Hippocampal formation (tissue), 2 donors: ENCODE measurements around the gene ZCCHC17.
"Not testable (repeated sequence)": the region's sequence is repeated elsewhere in the genome, so short reads cannot be mapped to it uniquely, and the experiment has no call there.

Experiments used
- DNase-seq, 2 donors: peaks; one replicate each; lab custom pipeline; 2025; lab: John Stamatoyannopoulos, UW

ZCCHC17 gene, protein sequence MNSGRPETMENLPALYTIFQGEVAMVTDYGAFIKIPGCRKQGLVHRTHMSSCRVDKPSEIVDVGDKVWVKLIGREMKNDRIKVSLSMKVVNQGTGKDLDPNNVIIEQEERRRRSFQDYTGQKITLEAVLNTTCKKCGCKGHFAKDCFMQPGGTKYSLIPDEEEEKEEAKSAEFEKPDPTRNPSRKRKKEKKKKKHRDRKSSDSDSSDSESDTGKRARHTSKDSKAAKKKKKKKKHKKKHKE

DNA sequence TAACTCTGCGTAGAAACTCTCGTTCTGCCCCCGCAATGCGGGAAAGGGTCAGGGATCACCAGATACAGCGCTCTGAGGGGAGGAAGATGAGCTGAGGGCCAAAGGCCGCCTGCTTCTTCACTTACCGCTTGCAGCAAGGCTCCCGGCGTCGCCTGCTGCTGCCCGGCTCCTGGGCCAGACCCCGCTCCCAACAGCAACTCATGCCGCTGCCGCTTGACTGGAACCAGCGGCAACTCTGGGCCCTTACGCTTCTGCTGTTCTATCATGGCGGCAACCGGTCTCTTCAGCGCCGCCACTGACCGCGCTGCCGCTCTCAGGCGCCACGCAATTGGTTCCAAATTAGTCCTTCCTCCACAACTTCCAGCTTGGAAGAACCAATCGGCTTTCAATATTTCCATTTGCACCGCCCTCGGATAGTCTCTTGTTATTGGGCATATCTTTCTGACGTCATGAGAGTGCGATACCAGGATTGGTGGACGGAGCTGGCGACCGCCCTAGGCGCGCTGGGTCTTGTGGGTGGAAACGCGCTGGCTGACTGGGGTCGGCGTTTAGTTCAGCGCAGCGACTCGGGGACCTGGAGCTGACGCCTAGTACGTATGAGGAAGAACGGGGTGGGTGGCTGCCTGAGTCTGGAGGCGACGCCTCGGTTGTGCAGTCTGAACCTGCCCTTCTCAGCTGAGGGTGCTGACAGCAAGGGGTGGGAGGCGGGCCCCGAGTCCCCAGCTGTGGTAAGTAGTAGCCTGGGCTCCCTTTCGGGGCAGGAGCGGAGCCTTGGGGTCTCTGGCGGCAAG lies at the start of gene ZCCHC17, which contains the start of gene SNRNP40:
Gene ZCCHC17, plus strand, starts transcription at position 547 of the 791 bp plus-strand sequence. CDS start 13,067 bp downstream, outside the sequence.
Gene SNRNP40, minus strand, starts transcription at position 303 of the 791 bp plus-strand sequence. Its CDS starts 37 bp downstream, at position 266.
- DNase-seq: peak; percentile 95 to 99

- no peak for DNase-seq
These were observed 48.6 kb upstream of the ZCCHC17 start for GRCh38 chr1:31248276-31248675.

DNA sequence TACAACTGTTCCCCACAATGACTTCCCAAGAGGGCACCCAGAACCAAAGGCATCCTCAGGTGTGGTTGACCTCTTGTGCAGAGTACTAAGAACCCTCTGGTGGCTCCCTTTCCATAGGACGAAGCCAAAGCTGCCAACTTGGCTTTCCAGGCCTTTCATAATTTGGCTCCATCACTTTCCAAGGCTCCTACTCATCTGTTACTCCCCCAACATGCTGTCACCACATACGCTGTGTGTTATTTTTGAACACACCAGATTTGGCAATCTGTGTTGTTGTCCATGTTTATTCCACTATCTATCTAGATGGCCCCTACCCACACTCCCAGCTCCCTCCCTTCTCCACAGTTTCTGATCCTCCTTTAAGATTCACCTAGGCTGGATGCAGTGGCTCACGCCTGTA lies 47.0 kb upstream of the ZCCHC17 start:
- DNase-seq: no peak

DNA sequence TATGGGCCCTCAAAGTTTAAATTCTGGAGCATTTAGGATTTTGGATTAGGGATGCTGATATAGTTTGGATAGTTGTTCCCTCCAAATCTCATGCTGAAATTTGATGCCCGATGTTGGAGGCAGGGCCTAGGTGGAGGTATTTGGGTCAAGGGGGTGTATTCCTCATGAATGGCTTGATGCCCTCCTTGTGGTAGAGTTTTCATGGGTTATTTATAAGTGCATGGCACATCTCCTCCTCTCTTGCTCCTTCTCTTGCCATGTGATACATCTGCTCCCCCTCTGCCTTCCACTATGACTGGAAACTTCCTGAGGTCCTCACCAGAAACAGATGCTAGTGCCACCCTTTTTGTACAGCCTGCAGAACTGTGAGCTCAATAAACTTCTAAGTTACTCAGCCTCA lies 39.6 kb upstream of the ZCCHC17 start:
- no peak for DNase-seq

DNA sequence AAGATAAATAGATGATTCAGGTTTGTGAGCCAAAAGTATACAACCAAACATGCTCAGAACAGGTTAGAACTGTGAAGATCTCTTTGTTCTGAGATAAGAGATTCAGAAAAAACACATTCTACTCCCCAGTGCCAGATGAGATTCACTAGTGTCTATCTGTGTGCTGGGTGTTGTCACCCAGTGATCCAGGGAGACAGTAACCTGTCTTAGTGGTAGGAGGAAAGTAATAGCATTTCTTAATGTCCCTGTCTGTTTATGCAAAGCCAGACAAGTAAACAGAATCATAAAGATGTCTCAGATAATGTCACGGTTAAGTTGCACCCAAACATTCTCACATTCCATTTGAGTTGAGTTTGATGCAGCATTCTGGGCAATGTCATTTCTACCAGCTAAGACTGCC lies 38.3 kb upstream of the ZCCHC17 start:
- DNase-seq: no peak

DNA sequence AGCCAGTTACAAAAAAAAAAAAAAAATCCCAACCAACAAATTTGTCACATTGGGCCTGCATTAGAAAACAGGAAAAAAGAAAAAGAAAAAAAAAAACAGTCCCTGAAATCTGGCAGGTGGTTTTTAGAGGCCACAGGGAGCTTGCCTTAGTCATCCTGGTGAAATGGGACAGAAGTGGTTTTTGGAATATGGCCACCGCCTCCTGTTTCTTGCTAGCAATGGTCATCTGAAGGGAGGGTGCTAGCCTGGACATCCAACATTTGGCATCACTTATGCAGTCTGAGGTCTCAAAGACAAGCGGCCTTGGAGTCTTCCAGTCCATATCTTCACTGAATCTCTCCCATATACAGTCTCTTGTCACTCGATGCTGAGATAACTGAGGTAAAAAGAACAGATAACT lies 37.1 kb upstream of the ZCCHC17 start:
- no peak for DNase-seq

GRCh38 chr1:31261916-31262315 lies 34.9 kb upstream of the ZCCHC17 start:
- DNase-seq: no peak

GRCh38 chr1:31262393-31262792 lies 34.4 kb upstream of the ZCCHC17 start:
- DNase-seq: not testable (repeated sequence)

DNA sequence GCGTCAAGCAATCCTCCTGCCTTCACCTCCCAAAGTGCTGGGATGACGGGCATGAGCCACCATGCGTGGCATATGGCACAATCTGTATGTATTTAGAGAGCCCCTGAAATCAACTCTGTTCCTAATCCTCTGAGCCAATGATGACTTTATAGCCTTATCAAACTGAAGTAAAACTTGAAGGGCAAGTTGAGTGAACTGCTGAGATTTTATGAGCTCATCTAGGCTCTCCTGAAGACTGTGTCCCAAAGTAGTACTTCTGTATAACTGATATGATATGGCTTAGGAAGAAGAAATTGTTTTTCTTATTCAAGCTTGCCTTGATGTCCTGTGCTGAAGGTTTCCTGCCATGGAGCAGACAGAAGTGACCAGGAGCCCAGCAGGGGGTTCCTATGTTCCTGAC lies 33.4 kb upstream of the ZCCHC17 start:
- DNase-seq: no peak

DNA sequence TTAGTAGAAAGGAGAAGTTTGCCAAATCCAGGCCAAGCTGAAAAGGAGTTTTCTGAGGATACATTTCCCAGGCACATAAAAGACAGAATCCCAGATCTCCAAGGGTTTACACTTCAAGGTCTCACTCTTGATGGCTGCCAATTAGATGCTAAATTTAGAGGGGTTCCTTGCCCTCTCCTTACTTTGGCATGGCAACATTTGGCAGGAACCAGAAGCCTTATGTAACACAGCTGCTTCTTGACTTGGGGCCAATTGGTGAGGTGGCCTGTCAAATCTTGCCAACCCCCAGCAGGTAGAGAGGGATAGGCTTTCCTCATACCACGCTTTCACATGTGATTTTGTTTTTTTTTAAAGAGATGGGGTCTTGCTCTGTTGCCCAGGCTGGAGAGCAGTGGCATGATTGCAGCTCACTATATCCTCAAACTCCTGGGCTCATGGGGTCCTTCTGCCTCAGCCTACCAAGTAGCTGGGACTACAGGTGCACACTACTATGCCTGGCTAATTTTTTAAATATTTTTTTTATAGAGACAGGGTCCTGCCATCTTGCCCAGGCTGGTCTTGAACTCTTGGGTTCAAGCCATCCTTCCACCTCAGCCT lies 31.9 kb upstream of the ZCCHC17 start:
- DNase-seq: no peak

- no peak for DNase-seq
These were observed 30.3 kb upstream of the ZCCHC17 start for GRCh38 chr1:31266547-31266946.

GRCh38 chr1:31272369-31272768 lies 24.5 kb upstream of the ZCCHC17 start:
- no peak for DNase-seq

DNA sequence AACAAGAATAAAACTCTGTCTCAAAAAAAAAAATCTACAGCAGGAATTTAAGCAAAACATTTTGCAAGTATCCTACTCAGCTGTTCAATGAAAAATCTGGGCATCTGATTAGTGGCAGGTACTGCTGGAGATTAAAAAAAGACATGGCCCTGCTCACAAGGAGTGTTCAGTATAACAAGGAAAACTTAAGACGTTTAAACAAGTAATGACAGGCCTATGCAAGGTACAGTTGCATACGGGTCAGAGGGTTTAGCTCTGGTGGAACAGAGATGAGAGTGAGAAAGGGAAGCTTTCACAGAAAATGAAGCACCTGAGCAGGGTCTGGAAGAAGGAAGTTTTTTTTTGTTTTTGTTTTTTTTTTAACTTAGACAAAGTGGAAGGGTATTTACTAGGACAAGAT lies 23.2 kb upstream of the ZCCHC17 start:
- no peak for DNase-seq

DNA sequence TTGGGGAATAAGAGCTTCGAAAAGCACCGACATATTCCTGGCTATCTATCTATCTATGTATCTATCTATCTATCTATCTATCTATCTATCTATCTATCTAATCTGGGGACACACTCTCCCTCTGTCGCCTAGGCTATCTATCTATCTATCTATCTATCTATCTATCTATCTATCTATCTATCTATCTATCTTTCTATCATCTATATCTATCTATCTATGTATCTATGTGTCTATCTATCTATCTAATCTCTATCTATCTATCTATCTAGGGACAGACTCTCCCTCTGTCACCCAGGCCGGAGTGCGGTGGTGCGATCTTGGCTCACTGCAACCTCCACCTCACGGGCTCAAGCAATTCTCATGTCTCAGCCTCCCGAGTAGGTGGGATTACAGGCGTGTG lies 14.4 kb upstream of the ZCCHC17 start:
- not testable (repeated sequence) for DNase-seq

DNA sequence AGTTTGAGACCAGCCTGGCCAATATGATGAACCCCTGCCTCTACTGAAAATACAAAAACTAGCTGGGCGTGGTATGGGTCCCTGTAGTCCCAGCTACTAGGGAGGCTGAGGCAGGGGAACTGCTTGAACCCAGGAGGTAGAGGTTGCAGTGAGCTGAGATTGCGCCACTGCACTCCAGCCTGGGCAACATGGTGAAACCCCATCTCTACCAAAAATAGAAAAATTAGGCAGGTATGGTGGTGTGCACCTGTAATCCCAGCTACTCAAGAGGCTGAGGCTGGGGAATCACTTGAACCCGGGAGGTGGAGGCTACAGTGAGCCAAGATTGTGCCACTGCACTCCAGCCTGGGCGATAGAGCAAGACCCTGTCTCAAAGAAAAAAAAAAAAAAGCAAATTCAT lies 9.0 kb upstream of the ZCCHC17 start:
- DNase-seq: not testable (repeated sequence)

DNA sequence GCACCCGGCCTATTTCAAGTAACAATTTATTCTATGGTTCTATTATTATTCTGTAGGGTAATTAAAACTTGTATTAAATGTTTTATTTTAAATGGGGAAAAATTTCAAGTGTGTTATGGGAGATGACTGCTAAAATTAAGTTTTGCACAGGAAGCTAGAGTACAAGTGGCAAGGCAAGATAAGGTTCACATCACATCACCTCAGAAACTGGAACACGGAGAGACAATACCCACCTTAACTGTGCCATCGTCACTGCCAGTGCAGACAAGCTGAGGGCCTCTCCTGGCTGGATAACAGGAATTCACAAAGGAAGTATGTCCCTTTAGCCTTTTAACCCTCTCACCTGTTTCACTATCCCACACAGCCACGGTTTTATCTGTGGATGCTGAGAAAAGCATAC lies 7.8 kb upstream of the ZCCHC17 start:
- no peak for DNase-seq

- no peak for DNase-seq
These were observed 852 bp upstream of the ZCCHC17 start for GRCh38 chr1:31295874-31296485.

GRCh38 chr1:31297277-31298247 lies 730 bp downstream of the ZCCHC17 start:
- DNase-seq: no peak

DNA sequence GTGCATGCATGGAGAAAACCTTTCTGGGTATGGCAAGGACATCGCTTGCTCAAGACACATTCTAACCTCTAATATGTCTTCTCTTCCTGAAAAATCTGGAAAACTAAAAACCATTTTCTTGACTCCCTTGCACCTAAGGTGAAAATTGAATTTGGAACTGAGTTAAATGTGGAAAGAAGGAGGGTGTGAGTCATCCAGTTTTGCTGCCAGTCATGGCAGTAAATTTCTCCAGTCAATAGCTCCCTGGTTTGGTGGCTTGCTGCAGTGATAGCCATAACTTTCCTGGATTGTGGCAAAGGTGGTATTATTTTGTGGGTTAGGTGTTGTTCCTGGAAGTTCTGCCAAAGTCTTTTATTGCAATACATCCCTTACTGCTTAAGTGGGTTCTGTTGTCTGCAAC lies 2.5 kb downstream of the ZCCHC17 start:
- DNase-seq: no peak

GRCh38 chr1:31300193-31300592 lies 3.4 kb downstream of the ZCCHC17 start:
- no peak for DNase-seq

DNA sequence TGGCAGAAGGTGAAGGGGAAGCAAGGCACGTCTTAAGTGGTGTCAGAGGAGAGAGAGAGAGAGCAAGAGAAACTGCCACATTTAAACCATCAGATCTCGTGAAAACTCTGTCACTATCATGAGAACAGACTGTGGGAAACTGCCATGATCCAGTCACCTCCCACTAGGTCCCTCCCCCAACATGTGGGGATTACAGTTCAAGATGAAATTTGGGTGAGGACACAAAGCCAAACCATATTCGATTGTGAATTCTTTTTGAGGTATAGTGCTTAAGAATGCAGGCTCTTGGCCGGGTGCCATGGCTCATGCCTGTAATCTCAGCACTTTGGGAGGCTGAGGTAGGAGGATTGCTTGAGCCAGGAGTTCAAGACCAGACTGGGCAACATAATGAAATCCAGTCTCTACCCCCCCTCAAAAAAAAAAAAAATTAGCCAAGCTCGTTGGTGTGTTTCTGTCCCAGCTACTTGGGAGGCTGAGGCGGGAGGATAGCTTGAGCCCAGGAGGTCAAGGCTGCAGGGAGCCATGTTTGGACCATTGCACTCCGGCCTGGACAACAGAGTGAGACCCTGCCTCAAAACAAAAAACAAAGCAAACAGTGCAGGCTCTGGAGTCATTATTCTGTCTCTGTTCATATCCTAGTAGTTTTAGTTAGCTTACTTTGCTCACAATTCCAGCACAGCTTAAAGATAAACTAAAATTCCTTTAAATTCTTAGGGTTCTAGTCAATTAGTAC lies 6.0 kb downstream of the ZCCHC17 start:
- DNase-seq: no peak
